ENCODE measurements around the gene NTM. TPM values are rescaled to one million over a fixed set of nuclear protein-coding genes. Genes with fewer than 3 reads are reported as not detected.

The NTM gene
- total and polyA plus RNA-seq, 4 experiments from 2014 or later, result not detected

GRCh38 chr11:131409345-131409744 lies 38.9 kb downstream of the NTM start:
- H3K9me3 ChIP-seq (ENCODE audit: control insufficient read depth in 1 of 2, low read length in 2 of 2), result no peaks in the 10 kb centered on the region
- H3K27me3 Mint-ChIP-seq, result no peaks in the 10 kb centered on the region
- H3K27ac ChIP-seq (ENCODE audit: low read depth, low read length), result no peak overlapping the region
- intact Hi-C loops (cut with micrococcal nuclease), result no loop called here
- H3K27ac Mint-ChIP-seq, result no peak overlapping the region
- no peak for DNase-seq
- POLR2A ChIA-PET (ENCODE audit: partially characterized antibody), result no interaction called here
- CTCF ChIA-PET (ENCODE audit: partially characterized antibody), result no interaction called here
- no peaks in the 10 kb centered on the region for H3K36me3 ChIP-seq (ENCODE audit: insufficient read depth, low read length)
- H3K36me3 Mint-ChIP-seq, result no peaks in the 10 kb centered on the region
- H3K9me3 Mint-ChIP-seq, result peaks cover 0 to 7% (median 0%) of the 10 kb centered on the region in 8 donors
- no peaks in the 10 kb centered on the region for H3K4me1 ChIP-seq (ENCODE audit: insufficient read depth, low read length)
- H3K4me3 Mint-ChIP-seq, result no peak overlapping the region
- no peaks in the 10 kb centered on the region for H3K4me1 Mint-ChIP-seq
- no peaks in the 10 kb centered on the region for H3K27me3 ChIP-seq (ENCODE audit: insufficient read depth, low read length)
- H3K4me3 ChIP-seq (ENCODE audit: low read length in 2 of 2), result no peak overlapping the region

- POLR2A ChIA-PET (ENCODE audit: partially characterized antibody), result no interaction called here
- no peak overlapping the region for H3K27ac Mint-ChIP-seq
- CTCF ChIA-PET (ENCODE audit: partially characterized antibody), result no interaction called here
- Histone ChIP-seq H3K4me1 (ENCODE audit: insufficient read depth, low read length) (no peaks in the 10 kb centered on the region), H3K27ac (ENCODE audit: low read depth, low read length) (no peak overlapping the region), H3K4me3 (ENCODE audit: low read length in 2 of 2) (no peak overlapping the region), H3K27me3 (ENCODE audit: insufficient read depth, low read length) (no peaks in the 10 kb centered on the region), H3K36me3 (ENCODE audit: insufficient read depth, low read length) (no peaks in the 10 kb centered on the region), H3K9me3 (ENCODE audit: control insufficient read depth in 1 of 2, low read length in 2 of 2) (no peaks in the 10 kb centered on the region)
- intact Hi-C loops (cut with micrococcal nuclease), result no loop called here
- no peaks in the 10 kb centered on the region for H3K27me3 Mint-ChIP-seq
- no peaks in the 10 kb centered on the region for H3K4me1 Mint-ChIP-seq
- H3K4me3 Mint-ChIP-seq, result no peak overlapping the region
- no peak for DNase-seq
- no peaks in the 10 kb centered on the region for H3K36me3 Mint-ChIP-seq
- peaks cover 0 to 7% (median 0%) of the 10 kb centered on the region in 8 donors for H3K9me3 Mint-ChIP-seq
These were observed 41.2 kb downstream of the NTM start for GRCh38 chr11:131411636-131412035.

GRCh38 chr11:131412061-131412460 lies 41.6 kb downstream of the NTM start:
- Mint-ChIP-seq H3K27ac (no peak overlapping the region), H3K4me3 (no peak overlapping the region), H3K4me1 (no peaks in the 10 kb centered on the region), H3K36me3 (no peaks in the 10 kb centered on the region), H3K9me3 (peaks cover 0 to 7% (median 0%) of the 10 kb centered on the region in 8 donors), H3K27me3 (no peaks in the 10 kb centered on the region)
- H3K27ac ChIP-seq (ENCODE audit: low read depth, low read length), result no peak overlapping the region
- no peaks in the 10 kb centered on the region for H3K36me3 ChIP-seq (ENCODE audit: insufficient read depth, low read length)
- intact Hi-C loops (cut with micrococcal nuclease), result no loop called here
- DNase-seq, result no peak
- no peak overlapping the region for H3K4me3 ChIP-seq (ENCODE audit: low read length in 2 of 2)
- ChIA-PET POLR2A (ENCODE audit: partially characterized antibody) (no interaction called here), CTCF (ENCODE audit: partially characterized antibody) (no interaction called here)
- no peaks in the 10 kb centered on the region for H3K9me3 ChIP-seq (ENCODE audit: control insufficient read depth in 1 of 2, low read length in 2 of 2)
- no peaks in the 10 kb centered on the region for H3K4me1 ChIP-seq (ENCODE audit: insufficient read depth, low read length)
- H3K27me3 ChIP-seq (ENCODE audit: insufficient read depth, low read length), result no peaks in the 10 kb centered on the region

GRCh38 chr11:131413217-131413616 lies 42.8 kb downstream of the NTM start:
- Histone ChIP-seq H3K4me1 (ENCODE audit: insufficient read depth, low read length) (no peaks in the 10 kb centered on the region), H3K9me3 (ENCODE audit: control insufficient read depth in 1 of 2, low read length in 2 of 2) (no peaks in the 10 kb centered on the region), H3K27ac (ENCODE audit: low read depth, low read length) (no peak overlapping the region), H3K4me3 (ENCODE audit: low read length in 2 of 2) (no peak overlapping the region), H3K27me3 (ENCODE audit: insufficient read depth, low read length) (no peaks in the 10 kb centered on the region), H3K36me3 (ENCODE audit: insufficient read depth, low read length) (no peaks in the 10 kb centered on the region)
- ChIA-PET POLR2A (ENCODE audit: partially characterized antibody) (no interaction called here), CTCF (ENCODE audit: partially characterized antibody) (no interaction called here)
- Mint-ChIP-seq H3K4me3 (no peak overlapping the region), H3K27me3 (no peaks in the 10 kb centered on the region), H3K36me3 (no peaks in the 10 kb centered on the region), H3K9me3 (peaks cover 0 to 7% (median 0%) of the 10 kb centered on the region in 8 donors), H3K4me1 (no peaks in the 10 kb centered on the region), H3K27ac (no peak overlapping the region)
- DNase-seq, result no peak
- intact Hi-C loops (cut with micrococcal nuclease), result no loop called here

- H3K27me3 ChIP-seq (ENCODE audit: insufficient read depth, low read length), result no peaks in the 10 kb centered on the region
- no peaks in the 10 kb centered on the region for H3K36me3 ChIP-seq (ENCODE audit: insufficient read depth, low read length)
- Mint-ChIP-seq H3K27ac (no peak overlapping the region), H3K9me3 (peaks cover 0 to 4% (median 0%) of the 10 kb centered on the region in 8 donors), H3K27me3 (no peaks in the 10 kb centered on the region), H3K4me1 (no peaks in the 10 kb centered on the region), H3K36me3 (no peaks in the 10 kb centered on the region), H3K4me3 (no peak overlapping the region)
- ChIA-PET CTCF (ENCODE audit: partially characterized antibody) (no interaction called here), POLR2A (ENCODE audit: partially characterized antibody) (no interaction called here)
- DNase-seq, result no peak
- intact Hi-C loops (cut with micrococcal nuclease), result no loop called here
- no peak overlapping the region for H3K27ac ChIP-seq (ENCODE audit: low read depth, low read length)
- H3K4me3 ChIP-seq (ENCODE audit: low read length in 2 of 2), result no peak overlapping the region
- no peaks in the 10 kb centered on the region for H3K9me3 ChIP-seq (ENCODE audit: control insufficient read depth in 1 of 2, low read length in 2 of 2)
- H3K4me1 ChIP-seq (ENCODE audit: insufficient read depth, low read length), result no peaks in the 10 kb centered on the region
These were observed 47.8 kb downstream of the NTM start for GRCh38 chr11:131418189-131418588.

- CTCF ChIA-PET (ENCODE audit: partially characterized antibody), result no interaction called here
- no peak overlapping the region for H3K27ac ChIP-seq (ENCODE audit: low read depth, low read length)
- Mint-ChIP-seq H3K27ac (no peak overlapping the region), H3K36me3 (no peaks in the 10 kb centered on the region), H3K27me3 (no peaks in the 10 kb centered on the region), H3K4me1 (no peaks in the 10 kb centered on the region), H3K9me3 (peaks cover 0 to 6% (median 0%) of the 10 kb centered on the region in 8 donors), H3K4me3 (no peak overlapping the region)
- H3K4me1 ChIP-seq (ENCODE audit: insufficient read depth, low read length), result no peaks in the 10 kb centered on the region
- H3K9me3 ChIP-seq (ENCODE audit: control insufficient read depth in 1 of 2, low read length in 2 of 2), result no peaks in the 10 kb centered on the region
- H3K36me3 ChIP-seq (ENCODE audit: insufficient read depth, low read length), result no peaks in the 10 kb centered on the region
- no peaks in the 10 kb centered on the region for H3K27me3 ChIP-seq (ENCODE audit: insufficient read depth, low read length)
- POLR2A ChIA-PET (ENCODE audit: partially characterized antibody), result no interaction called here
- DNase-seq, result no peak
- intact Hi-C loops (cut with micrococcal nuclease), result no loop called here
- no peak overlapping the region for H3K4me3 ChIP-seq (ENCODE audit: low read length in 2 of 2)
These were observed 50.8 kb downstream of the NTM start for GRCh38 chr11:131421066-131421855.

GRCh38 chr11:131422029-131422428 lies 51.6 kb downstream of the NTM start:
- Mint-ChIP-seq H3K4me1 (no peaks in the 10 kb centered on the region), H3K27ac (no peak overlapping the region), H3K4me3 (no peak overlapping the region), H3K27me3 (no peaks in the 10 kb centered on the region), H3K36me3 (no peaks in the 10 kb centered on the region), H3K9me3 (peaks cover 0 to 6% (median 0%) of the 10 kb centered on the region in 8 donors)
- intact Hi-C loops (cut with micrococcal nuclease), result no loop called here
- Histone ChIP-seq H3K4me3 (ENCODE audit: low read length in 2 of 2) (no peak overlapping the region), H3K9me3 (ENCODE audit: control insufficient read depth in 1 of 2, low read length in 2 of 2) (no peaks in the 10 kb centered on the region), H3K36me3 (ENCODE audit: insufficient read depth, low read length) (no peaks in the 10 kb centered on the region), H3K27ac (ENCODE audit: low read depth, low read length) (no peak overlapping the region), H3K4me1 (ENCODE audit: insufficient read depth, low read length) (no peaks in the 10 kb centered on the region), H3K27me3 (ENCODE audit: insufficient read depth, low read length) (no peaks in the 10 kb centered on the region)
- no peak for DNase-seq
- ChIA-PET POLR2A (ENCODE audit: partially characterized antibody) (no interaction called here), CTCF (ENCODE audit: partially characterized antibody) (no interaction called here)

All from CD4-positive, alpha-beta memory T cell (primary cell).